ENCODE measurements around the gene PTGR3.

Gene PTGR3

GRCh38 chr18:75248426-75249174, 39.7 kb upstream of the PTGR3 start (continued):
- TF ChIP-seq ZNF629 (tag by site-specific recombination; IDR thresholded peaks at IDR 0.05) (0 out of 2 replicates have a peak, but pooled peaks have one; percentile 14), FEZF1 (tag by site-specific recombination; IDR thresholded peaks at IDR 0.05) (0 out of 2 replicates have a peak, but pooled peaks have one; percentile 25), GLIS2 (tag by site-specific recombination; IDR thresholded peaks at IDR 0.05) (peak; percentile 33; the same call in 1 of the 2 replicates), ZNF404 (tag by site-specific recombination; IDR thresholded peaks at IDR 0.05) (no peak), PRDM4 (tag by site-specific recombination; IDR thresholded peaks at IDR 0.05) (0 out of 2 replicates have a peak, but pooled peaks have one; percentile 35), ZNF843 (tag by site-specific recombination; IDR thresholded peaks at IDR 0.05) (0 out of 2 replicates have a peak, but pooled peaks have one; percentile 49), ZNF341 (tag by site-specific recombination; IDR thresholded peaks at IDR 0.05; ENCODE audit: low read depth) (no peak)

DNA sequence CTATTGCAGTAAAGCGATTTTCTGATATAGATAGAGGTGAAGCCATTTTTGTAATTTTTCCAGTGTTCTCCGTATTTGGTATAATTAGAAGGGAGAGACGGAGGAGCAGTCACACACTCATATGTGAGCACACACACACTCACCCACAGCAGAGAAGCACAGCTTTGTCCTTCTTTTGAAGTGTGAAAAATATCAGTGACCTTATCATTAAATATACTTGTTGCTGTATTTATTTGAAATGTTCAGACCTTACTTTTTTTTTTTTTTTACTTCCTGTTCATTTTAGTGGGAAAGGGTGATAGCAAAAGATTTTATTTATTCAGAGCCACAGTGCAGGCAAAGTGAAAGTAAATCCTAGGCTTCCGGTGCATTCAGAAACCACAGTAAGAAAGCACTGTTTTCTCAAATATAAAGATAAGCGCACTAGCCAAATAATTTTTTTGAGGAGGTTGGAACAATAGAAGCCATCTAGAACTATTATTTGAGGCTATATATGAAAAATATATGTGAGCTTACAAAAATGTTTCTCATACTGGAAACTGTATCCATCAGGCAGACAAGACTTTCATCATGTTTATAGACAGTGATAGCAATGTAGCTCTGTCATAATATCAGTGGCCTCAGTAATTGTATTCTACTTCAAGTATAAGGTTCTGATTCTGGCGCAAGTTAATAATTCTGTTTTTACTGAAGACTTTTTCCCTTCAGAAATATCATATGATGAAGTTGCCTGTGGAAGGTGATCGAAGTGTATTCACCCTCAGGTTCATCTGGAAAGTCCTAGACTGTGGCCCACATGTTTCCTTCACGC, 38.9 kb upstream of the PTGR3 start:
- peak overlapping the region; percentile 73 for H3K27ac ChIP-seq (ENCODE audit: extremely low read depth, low read depth, low read length)
- CTCF ChIA-PET: interaction anchor here (0.6 kb wide), 1 partner anchor 10 kb away, joined by 3 read pairs; no protein-coding TSS in a partner anchor

DNA sequence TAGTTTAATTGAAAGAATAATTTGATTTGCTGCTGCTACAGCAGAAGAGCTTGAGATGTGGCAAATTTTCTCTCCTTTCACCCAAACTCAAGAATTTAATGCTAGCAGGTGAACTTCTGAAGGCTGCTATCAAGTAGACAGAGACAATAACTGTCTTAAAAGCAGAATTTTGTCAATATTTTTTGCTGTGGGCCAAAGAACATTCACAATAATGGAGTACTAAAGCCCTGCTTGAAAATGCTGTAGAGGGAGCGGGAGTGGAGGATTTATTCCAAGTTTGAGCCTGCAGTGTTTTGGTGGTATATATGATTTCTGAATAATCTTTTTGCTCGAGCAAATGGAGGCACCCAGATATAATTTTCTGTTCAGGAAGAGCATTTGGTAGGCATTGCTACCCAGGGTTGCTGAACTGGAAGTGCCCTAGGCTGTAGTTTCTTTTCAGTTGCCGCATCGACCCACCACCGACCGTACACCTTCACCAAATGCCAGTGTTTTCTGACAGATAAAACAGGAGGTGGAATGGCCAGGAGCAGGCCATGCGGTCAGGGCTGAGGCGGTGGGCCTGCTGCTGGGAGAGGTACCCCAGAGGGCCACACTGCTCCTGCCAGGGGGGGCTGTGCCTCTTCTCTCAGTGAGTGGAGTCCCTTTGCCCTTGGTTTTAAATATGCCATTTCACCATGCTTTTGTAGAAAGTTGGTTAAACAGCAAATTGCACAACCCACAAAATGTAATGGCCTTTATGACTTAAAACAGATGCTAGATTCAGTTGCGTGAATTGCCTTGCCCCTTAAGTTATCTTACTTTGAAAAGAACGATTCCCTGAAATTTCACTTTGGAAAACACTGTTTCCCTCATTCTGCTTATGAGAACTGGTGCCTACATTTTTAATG, 38.0 kb upstream of the PTGR3 start:
- TF ChIP-seq BCL11A (tag by site-specific recombination; IDR thresholded peaks at IDR 0.05; ENCODE audit: low read depth) (no peak), ZNF2 (tag by site-specific recombination; IDR thresholded peaks at IDR 0.05) (no peak), WT1 (tag by site-specific recombination; IDR thresholded peaks at IDR 0.05) (no peak), GLIS2 (tag by site-specific recombination; IDR thresholded peaks at IDR 0.05) (peak; percentile 20; the same call in 1 of the 2 replicates), ZNF777 (tag by site-specific recombination; IDR thresholded peaks at IDR 0.05; ENCODE audit: borderline replicate concordance) (no peak), GLIS1 (tag by site-specific recombination; IDR thresholded peaks at IDR 0.05) (no peak), BCL11B (tag by site-specific recombination; IDR thresholded peaks at IDR 0.05; ENCODE audit: low read depth) (no peak), ZNF76 (tag by site-specific recombination; IDR thresholded peaks at IDR 0.05; ENCODE audit: borderline replicate concordance, low read depth) (no peak), ZNF121 (tag by site-specific recombination; IDR thresholded peaks at IDR 0.05) (no peak), ZSCAN30 (tag by site-specific recombination; IDR thresholded peaks at IDR 0.05) (no peak), ZBTB44 (tag by site-specific recombination; IDR thresholded peaks at IDR 0.05) (no peak), ZNF501 (tag by site-specific recombination; IDR thresholded peaks at IDR 0.05) (no peak), ZNF140 (tag by site-specific recombination; IDR thresholded peaks at IDR 0.05) (no peak), ZNF776 (tag by site-specific recombination; IDR thresholded peaks at IDR 0.05; ENCODE audit: borderline replicate concordance) (no peak)
- TF ChIP-seq, protein P1, sequence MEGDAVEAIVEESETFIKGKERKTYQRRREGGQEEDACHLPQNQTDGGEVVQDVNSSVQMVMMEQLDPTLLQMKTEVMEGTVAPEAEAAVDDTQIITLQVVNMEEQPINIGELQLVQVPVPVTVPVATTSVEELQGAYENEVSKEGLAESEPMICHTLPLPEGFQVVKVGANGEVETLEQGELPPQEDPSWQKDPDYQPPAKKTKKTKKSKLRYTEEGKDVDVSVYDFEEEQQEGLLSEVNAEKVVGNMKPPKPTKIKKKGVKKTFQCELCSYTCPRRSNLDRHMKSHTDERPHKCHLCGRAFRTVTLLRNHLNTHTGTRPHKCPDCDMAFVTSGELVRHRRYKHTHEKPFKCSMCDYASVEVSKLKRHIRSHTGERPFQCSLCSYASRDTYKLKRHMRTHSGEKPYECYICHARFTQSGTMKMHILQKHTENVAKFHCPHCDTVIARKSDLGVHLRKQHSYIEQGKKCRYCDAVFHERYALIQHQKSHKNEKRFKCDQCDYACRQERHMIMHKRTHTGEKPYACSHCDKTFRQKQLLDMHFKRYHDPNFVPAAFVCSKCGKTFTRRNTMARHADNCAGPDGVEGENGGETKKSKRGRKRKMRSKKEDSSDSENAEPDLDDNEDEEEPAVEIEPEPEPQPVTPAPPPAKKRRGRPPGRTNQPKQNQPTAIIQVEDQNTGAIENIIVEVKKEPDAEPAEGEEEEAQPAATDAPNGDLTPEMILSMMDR (tag by site-specific recombination; IDR thresholded peaks at IDR 0.05): 0 out of 2 replicates have a peak, but pooled peaks have one; percentile 7
- Histone ChIP-seq H3K4me1 (ENCODE audit: control insufficient read depth, insufficient read depth, low read length) (peaks cover 25% of the 10 kb centered on the region), H3K4me3 (ENCODE audit: low read depth, low read length) (no peak overlapping the region), H3K27ac (ENCODE audit: extremely low read depth, low read depth, low read length) (0 out of 2 replicates have a peak overlapping the region, but pooled peaks have one; percentile 30), H3K36me3 (ENCODE audit: control insufficient read depth in 2 of 2, insufficient read depth in 1 of 2, low read length in 2 of 2) (no peaks in the 10 kb centered on the region), H3K9me3 (ENCODE audit: control insufficient read depth, insufficient read depth, low read depth, low read length) (no peaks in the 10 kb centered on the region)
- ChIA-PET POLR2A (no interaction called here), CTCF (interaction anchor here (1.0 kb wide), 1 partner anchor 9 kb away, joined by 5 read pairs; no protein-coding TSS in a partner anchor)

More for the DNA sequence above, 38.9 kb upstream of the PTGR3 start:
- Histone ChIP-seq H3K36me3 (ENCODE audit: control insufficient read depth in 2 of 2, insufficient read depth in 1 of 2, low read length in 2 of 2) (no peaks in the 10 kb centered on the region), H3K4me3 (ENCODE audit: low read depth, low read length) (peak overlapping the region; percentile 20; the same call in 1 of the 2 replicates), H3K4me1 (ENCODE audit: control insufficient read depth, insufficient read depth, low read length) (peaks cover 29% of the 10 kb centered on the region), H3K9me3 (ENCODE audit: control insufficient read depth, insufficient read depth, low read depth, low read length) (no peaks in the 10 kb centered on the region)
- no peak for TF ChIP-seq ZFP3 (tag by site-specific recombination; IDR thresholded peaks at IDR 0.05; ENCODE audit: low read depth)
- peak; percentile 78 for TF ChIP-seq ZNF335 (tag by site-specific recombination; conservative IDR thresholded peaks at IDR 0.05)
- POLR2A ChIA-PET: no interaction called here
